Fibroblast of the conjunctiva (primary cell): ENCODE data around the gene SLMAP.
"Not testable (repeated sequence)": the region's sequence is repeated elsewhere in the genome, so short reads cannot be mapped to it uniquely, and the experiment has no call there.

Experiments
- DNase-seq: peaks from one replicate; pipeline ENCODE4 v3.0.0-alpha.2; 2010; ENCODE audit warnings: low read depth

SLMAP gene

GRCh38 chr3:57793737-57794187, 37.7 kb downstream of the SLMAP start:
- DNase-seq, result no peak

GRCh38 chr3:57794501-57794900, 38.4 kb downstream of the SLMAP start:
- no peak for DNase-seq

- no peak for DNase-seq
These were observed 38.8 kb downstream of the SLMAP start for GRCh38 chr3:57794951-57795350.

- no peak for DNase-seq
These were observed 40.2 kb downstream of the SLMAP start for GRCh38 chr3:57796261-57796660.

GRCh38 chr3:57797701-57798487, 41.8 kb downstream of the SLMAP start:
- DNase-seq, result no peak

GRCh38 chr3:57803647-57804081, 47.6 kb downstream of the SLMAP start:
- DNase-seq, result peak; percentile 78

- DNase-seq, result no peak
These were observed 49.2 kb downstream of the SLMAP start for GRCh38 chr3:57805266-57805665.

GRCh38 chr3:57805674-57806073, 49.6 kb downstream of the SLMAP start:
- peak; percentile 32 for DNase-seq

GRCh38 chr3:57806195-57806594, 50.1 kb downstream of the SLMAP start:
- DNase-seq, result not testable (repeated sequence)

- DNase-seq, result no peak
These were observed 53.0 kb downstream of the SLMAP start for GRCh38 chr3:57808961-57809608.

GRCh38 chr3:57809609-57809968, 53.5 kb downstream of the SLMAP start:
- no peak for DNase-seq

GRCh38 chr3:57810048-57810447, 53.9 kb downstream of the SLMAP start:
- DNase-seq, result no peak

- no peak for DNase-seq
These were observed 54.5 kb downstream of the SLMAP start for GRCh38 chr3:57810471-57811137.

GRCh38 chr3:57815036-57815435, 58.9 kb downstream of the SLMAP start:
- DNase-seq, result no peak

- DNase-seq, result no peak
These were observed 60.5 kb downstream of the SLMAP start for GRCh38 chr3:57816471-57817095.

GRCh38 chr3:57818772-57819171, 62.7 kb downstream of the SLMAP start:
- DNase-seq, result no peak

- DNase-seq, result no peak
These were observed 64.4 kb downstream of the SLMAP start for GRCh38 chr3:57820479-57820878.

GRCh38 chr3:57821765-57822164, 65.7 kb downstream of the SLMAP start:
- DNase-seq, result no peak

GRCh38 chr3:57822686-57823085, 66.6 kb downstream of the SLMAP start:
- no peak for DNase-seq

- no peak for DNase-seq
These were observed 69.0 kb downstream of the SLMAP start for GRCh38 chr3:57825116-57825515.

GRCh38 chr3:57826245-57826951, 70.3 kb downstream of the SLMAP start:
- no peak for DNase-seq
